ENCODE measurements around the gene AMN1.
A peak's percentile ranks its signal among the peaks of the same experiment; 100 is the strongest.
"Not testable (repeated sequence)": the region's sequence is repeated elsewhere in the genome, so short reads cannot be mapped to it uniquely, and the experiment has no call there.

AMN1 gene

DNA sequence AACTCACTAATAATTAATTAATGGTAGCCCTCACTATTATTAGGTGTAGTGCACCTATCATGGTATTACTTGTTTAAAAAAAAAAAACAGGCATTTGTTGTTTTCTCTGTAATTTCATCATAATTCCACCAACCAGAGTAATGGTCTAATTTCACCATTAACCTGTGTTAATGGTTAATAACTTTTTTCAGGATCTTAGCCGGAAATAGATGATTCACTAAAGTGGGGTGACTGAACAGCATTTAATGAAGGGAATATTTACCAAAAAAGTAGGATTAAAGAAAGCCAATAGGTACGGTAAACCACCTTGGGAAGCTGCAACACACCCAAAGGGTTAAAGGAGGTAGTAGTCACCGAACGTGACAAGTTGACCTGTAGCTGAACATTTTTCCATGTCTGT is 56.3 kb downstream of the AMN1 start:
- DNase-seq, result no peak

DNA sequence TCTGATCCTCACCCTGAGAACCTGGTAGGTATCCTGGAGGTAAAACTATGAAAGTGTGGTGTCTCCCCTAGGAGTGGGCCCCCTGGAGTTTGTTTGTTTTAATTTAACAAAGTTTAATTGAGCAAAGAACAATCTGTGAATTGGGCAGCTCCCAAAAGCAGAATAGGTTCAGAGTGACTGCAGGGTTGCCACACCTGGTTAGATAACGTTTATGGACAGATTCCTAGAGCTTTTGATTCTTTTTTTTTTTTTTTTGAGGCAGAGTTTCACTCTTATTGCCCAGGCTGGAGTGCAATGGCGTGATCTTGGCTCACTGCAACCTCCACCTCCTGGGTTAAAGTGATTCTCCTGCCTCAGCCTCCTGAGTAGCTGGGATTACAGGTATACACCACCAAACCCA is 59.2 kb downstream of the AMN1 start:
- DNase-seq, result not testable (repeated sequence)

DNA sequence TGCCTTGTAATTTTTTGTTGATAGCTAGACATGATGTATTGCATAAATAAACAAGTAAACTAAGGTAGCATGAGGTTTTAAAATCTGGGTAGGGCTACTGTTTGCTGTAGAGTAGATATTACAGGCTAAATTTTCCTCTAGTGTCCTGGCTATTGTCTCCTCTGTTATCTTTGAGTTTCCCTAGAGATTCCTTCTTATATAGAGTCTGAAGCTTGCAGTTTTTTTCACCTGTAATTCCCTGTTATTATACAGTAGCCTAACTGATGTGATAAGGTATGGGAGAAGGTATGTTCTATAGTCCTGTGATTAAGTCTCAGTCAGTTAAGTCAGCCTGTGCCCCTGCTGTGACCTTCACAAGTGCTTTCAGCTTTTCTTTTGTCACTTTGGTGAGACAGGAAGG is 59.8 kb downstream of the AMN1 start:
- no peak for DNase-seq

DNA sequence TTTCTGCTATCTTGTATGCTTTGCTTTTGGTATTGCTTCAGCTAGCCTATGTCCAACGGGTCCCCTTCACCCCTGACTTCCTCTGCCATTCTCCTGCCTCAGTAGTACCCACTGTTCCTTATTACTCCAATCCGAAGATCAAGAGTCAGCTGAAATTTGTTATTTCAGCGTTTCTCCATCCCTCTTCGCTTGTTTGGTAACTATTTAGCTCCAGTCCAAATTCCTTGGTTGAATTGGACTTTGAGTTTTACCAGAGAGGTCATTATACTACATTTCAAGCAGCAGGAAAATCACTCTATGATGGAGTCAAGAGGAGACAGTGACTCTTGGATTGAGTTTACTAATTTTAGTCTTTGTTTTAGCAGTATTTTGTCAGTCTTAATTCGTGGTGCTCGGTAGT is 64.8 kb downstream of the AMN1 start:
- no peak for DNase-seq

DNA sequence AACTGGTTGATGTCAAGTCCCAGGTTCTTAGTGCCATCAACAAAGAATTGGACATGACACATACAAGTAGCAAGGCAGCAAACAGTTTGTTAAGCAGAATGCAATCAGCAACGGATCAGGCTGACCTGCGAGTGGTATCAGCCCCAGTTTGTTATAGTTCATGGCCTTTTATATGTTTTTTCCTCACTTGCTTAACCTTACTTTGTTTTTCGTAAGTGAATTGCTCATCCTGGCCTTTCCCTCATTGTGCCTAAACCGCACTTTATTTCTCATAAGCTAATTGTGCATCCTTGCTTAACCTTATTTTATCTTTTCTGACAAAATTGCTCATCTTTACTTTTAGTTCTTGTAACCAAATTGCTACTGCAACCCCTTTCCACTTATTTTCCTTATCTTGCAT is 65.2 kb downstream of the AMN1 start:
- no peak for DNase-seq

DNA sequence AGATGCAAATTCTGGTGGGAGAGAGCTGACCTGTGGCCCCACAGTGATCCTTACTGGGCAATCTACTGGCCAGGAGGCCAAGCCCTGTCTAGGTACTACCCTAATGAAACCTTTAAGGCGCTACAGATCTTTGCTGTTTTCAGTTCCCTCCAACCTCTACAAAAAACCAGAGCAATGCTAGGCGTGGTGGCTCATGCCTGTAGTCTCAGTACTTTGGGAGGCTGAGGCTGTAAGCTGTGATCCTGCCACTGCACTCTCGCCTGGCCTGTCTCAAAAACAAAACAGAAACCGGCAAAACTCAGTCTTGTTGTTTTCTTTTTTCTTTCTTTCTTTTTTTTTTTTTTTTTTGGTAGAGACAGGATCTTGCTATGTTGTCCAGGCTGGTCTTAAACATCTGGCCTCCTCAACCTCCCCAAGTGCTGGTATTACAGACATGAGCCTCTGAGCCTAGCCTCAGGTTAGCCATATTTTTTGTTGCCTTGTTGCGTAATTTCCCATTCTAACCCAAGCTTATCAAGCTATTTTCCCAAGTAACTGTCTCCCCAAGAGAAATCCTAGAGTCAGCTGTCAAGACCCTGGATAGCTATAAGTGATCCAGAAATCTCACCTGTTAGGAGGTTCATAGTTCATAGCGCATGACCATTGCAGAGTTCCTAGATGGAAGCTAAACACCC is 66.5 kb downstream of the AMN1 start:
- DNase-seq, result no peak

DNA sequence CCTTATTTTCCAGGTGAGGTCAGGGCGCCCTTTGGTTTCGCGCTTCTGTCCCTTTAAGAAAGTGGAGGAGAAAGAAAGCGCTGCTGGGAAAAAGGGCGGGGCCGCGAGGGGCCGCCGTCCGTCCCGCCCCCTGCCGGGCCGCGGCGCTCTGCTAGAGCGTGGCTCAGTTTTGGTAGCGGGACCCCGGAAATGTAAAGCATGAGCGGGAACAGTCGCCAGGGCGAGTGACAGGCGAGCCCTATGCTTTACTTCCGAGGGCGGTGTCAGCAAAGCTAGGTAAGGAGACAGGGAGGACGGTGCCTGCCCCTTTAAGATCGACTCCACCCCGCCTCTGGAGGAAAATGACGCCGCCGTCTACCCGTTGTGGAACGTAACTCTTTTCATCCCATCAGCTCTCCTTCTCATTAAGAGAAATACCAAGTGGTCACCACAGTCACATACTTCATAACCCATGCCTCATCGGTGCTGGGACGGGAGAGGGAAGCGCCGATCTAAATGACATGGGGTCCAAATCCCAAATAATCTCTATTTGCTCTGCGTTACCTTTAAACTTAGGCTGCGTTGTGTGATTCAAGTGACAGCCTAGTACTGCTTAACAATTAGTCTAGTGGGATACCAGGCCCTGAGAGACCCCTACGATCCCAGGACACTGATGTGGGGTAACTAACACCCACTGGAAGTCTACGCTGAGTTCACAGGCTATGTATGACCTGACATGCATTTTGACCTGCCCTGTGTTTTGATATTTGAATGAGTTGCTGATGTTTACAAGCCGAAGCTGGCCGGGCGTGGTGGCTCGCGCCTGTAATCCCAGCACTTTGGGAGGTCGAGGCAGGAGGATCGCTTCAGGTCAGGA is 69.5 kb downstream of the AMN1 start, which contains the start of gene ETFBKMT:
TSS of gene ETFBKMT (plus strand) at position 602 of the 856 bp plus-strand sequence. CDS start 2,266 bp downstream, outside the sequence.
- peak; percentile 91 to 97 (median 94) for DNase-seq

DNA sequence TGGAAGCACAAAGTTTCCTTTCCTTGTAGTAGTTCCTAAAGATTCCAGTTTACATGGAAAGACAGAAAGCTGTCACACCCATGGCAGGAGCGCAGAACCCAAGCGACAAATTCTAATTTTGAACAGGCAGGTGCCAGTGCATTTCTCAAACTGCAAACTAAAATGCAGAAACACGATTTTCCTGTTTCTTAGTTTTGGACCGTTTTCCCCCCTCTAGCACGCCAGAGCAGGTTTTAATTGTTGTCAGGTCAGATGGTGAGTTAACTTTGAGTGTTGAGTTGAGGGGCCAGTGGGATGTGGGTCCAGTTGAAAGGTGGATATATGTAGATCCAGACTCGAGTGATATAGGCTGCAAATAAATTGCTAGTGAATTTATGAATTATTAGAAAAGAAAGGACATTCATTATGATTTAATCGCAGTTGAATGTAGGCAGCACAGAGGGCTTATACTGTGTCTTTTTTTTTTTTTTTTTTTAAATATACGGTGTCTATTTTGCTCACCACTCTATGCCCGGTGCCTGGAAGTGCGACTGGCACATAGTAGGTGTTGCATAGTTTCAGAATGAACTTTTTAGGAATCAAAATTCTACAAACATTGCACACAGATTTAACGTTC is 70.2 kb downstream of the AMN1 start:
- DNase-seq, result peak in 1 of 3 experiments; percentile 49

DNA sequence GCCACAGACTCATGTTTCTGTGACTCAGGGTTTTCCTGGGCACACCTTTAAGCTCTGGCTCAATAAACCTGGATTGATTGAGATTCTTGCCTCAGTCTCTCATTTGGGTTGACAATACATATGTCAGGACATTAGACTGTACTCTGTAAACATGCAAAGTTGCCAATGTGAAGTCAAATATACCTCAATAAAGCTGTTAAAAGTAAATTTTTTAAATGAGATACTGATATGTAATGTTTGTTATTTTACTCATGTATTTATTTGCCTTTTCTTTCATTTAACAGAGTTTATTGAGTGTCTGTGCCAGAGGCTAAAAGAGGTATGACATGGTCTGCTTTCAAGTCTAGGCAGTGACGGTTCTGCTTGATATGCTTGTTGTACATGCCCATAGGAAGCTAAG is 73.0 kb downstream of the AMN1 start:
- no peak for DNase-seq

DNA sequence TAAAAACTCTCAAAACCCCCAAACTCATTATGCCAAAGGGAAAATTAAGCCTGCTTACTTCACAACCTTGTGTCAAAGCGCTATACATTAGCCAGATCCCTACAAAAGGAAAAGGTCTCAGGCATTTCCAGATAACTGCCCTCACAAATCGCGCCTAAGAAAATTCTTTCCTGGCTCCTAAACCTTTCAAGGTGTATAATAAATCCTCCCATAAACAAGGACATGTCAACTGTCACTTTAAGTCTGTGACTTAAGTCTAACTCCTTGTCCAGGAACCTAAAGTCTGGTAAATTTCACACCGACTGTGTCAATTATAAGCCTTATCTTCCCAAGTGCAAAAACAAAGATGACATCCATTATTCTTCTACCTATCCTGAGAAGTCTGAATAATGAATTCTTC is 73.6 kb downstream of the AMN1 start:
- DNase-seq, result no peak

DNA sequence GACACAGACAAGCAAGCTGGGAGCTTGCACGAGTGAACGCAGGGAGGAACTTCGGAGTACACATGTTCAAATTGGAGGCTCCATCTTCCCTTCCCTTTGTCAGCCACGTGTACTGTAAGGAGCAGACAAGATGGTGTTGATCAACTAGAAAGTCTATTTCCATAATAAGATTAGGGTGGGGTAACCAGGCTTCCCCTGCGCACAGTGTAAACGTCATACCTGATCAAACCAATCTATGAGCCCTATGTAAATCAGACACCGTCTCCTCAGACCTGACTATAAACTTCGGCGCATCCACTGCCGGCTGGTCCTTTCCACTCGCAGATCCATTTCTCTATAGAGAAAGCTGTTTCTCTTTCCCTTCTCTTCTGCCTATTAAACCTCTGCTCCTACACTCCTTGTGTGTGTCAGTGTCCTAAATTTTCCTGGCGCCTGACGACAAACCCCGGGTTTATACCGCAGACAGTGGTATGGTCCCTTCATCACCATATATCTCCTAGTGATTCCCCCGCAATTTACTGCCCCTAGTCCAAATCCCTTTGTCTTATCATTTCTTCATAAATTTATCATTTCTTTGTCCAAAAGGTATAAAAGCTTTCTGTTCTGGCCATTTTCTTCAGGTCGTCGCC is 76.8 kb downstream of the AMN1 start:
- no peak for DNase-seq

DNA sequence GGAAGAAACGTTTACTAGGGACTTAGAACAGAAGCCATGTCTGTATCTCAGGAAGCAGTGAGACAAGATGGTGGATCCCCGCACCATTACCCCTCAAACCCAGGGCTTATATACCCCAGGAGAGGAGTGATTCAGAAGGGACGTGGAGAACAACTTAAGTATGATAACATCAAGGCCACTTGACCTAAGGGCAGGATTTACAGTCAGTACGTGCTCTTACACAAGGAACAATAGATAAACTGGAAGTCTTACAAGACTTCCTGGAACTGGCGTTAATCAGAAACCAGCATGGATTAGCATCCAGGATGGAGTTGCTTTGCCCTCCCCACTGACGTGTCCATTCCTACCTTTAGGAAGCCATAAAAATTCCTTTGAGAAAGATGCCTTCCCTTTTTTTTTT is 77.9 kb downstream of the AMN1 start:
- DNase-seq, result no peak

DNA sequence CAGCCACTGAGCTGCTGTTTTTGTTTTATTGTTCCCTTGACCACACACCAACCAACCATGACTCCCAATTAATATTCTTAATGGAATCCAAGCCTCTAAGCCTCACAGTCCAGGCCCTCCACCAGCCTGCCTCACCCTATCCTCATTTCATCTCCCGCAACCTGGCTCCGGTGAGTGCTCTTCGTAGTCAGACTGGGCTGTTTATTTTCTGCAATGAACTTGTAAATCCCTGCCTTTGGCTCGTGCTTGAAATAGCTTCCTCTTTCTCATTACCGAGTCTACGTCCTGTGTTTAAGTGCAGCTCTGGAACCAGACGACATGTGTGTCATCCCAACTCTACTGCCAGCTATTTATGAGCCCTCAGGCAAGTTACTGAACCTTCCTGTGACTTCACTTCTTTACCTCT is 81.7 kb downstream of the AMN1 start:
- DNase-seq, result peak in 2 of 3 experiments; percentile 21 to 38

DNA sequence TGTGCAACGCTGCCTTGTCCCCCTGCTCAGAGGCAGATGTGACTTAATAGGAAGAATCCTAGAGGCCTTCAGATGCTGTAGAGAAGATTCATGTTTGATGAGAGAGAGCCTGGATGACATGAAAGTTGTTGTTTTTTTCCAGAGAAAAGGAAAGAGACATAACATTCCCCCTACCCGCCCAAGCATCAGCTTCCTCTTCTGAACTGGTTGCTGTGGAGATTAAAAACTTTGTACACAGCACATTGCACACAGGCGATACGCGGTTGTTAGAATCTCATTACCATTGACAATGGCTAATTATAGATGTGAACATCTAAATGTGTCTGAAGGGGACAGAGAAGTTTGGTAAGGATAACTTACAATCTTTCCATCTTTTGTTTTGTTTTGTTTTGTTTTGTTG is 82.9 kb downstream of the AMN1 start:
- peak in 2 of 3 experiments; percentile 10 to 19 for DNase-seq

DNA sequence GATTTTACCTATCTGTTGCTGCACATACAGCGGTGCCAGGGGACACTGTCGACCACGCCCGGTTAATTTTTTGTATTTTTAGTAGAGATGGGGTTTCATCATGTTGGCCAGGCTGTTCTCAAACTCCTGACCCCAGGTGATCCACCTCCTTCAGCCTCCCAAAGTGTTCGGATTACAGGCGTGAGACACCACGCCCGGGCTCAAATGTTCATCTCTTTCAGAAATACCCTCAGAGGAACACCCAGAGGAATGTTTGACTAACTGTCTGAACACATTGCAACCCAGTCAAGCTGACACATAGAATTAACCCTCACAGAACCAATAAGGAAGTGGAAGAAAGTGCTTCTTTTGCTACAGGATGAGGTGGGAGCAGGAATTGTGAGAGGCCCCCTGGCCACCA is 84.3 kb downstream of the AMN1 start:
- no peak for DNase-seq

DNA sequence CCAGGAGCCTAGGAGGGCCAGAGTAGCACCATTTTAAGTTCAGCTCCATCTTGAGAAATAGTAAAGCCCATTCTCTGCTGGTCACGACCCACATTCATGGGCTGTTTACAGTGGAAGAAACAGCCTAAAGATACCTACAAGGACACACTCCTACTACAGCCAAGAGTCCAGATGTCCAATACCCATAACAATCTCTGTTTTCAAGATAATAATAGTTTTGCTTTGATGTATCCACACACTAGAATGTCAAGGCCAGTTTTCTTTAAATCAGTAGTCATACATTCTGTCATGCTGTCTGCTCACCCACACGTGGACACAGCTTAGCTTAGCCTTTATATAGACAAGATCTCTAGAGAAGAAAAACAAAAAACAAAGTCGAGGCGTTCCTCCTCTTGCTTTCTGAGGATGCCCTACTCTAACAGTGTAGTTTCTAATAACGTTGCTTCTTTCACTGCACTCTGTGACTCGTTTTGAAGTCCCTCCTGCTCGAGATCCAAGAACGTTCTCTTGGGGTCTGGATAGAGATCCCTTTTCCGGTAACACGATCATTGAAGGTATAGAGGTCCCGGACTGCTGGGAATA is 87.2 kb downstream of the AMN1 start:
- no peak for DNase-seq

DNA sequence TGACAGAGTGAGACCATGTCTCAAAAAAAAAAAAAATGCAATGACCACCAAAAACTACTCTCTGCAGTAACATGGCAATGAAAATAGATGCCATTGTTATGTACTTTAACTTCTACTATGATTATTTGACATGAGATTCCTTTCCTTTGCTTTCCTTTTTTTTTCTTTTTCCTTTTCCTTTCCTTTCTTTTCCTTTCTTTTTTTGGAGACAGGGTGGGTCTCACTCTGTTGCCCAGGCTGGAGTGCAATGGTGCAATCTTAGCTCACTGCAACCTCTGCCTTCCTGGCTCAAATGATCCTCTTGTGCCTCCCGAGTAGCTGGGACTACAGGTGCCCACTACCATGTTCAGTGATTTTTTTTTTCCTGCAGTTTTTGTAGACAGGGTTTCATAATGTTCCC is 94.2 kb downstream of the AMN1 start:
- no peak for DNase-seq

DNA sequence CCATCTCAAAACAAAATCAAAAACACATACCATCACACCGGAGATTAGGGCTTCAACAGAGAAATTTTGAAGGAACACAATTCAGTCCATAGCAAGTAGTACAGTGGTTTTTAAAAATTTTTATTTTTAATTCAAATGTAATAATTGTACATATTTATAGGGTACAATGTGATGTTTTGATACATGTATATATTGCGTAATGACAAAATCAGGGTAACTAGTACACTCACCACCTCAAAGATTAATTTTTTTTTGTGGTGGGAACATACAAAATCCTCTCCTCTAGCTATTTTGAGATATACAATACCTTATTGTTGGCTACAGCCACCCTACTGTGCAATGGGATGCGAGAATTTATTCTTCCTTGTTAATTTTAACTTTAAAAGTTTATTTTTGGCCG is 95.4 kb downstream of the AMN1 start:
- no peak for DNase-seq

DNA sequence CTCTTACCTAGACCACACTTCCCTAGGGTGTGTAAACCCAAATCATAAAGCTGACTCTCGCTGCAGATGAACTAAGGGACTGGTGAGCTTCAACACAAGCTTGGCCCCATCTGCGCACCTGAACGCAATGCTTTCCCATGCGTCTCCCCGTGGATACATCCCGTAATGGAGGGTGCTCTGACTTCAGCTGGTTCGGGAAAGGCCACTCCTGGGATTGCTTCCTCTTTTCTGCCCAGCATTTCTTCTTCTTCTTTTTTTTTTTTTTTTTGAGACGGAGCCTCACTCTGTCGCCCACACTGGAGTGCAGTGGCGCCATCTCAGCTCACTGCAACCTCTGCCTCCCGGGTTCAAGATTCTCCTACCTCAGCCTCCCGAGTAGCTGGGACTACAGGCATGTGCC is 97.0 kb downstream of the AMN1 start:
- no peak for DNase-seq

DNA sequence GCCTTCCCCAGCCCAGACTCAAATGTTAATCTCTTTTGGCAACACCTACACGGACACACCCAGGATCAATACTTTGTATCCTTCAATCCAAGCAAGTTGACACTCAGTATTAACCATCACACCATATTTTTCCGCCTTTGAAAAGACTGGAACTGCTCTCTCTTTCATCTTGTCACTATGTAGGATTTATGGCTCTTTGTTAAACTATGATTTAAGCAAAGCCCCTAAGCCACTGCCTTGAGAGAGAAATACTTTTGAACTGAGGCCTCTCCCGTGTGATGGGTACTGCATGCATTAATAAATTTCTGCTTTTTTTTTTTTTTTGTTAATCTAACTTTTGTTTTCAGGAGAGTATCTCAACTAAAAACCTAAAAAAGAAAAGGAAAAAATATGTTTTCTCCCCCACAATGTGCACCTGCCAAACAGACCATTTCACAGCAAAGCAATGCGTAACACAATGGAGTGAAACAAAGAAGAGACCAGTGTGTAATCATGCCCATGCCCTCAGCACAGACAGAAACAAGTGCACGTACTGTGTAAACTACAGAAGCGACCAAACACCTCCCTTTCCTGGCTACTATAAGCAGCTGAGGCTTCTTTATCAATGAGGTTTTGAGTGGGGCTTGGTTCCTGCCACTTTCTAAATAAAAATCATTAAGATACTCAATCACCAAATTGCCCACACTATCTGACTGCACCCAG is 97.6 kb downstream of the AMN1 start:
- DNase-seq, result no peak

DNA sequence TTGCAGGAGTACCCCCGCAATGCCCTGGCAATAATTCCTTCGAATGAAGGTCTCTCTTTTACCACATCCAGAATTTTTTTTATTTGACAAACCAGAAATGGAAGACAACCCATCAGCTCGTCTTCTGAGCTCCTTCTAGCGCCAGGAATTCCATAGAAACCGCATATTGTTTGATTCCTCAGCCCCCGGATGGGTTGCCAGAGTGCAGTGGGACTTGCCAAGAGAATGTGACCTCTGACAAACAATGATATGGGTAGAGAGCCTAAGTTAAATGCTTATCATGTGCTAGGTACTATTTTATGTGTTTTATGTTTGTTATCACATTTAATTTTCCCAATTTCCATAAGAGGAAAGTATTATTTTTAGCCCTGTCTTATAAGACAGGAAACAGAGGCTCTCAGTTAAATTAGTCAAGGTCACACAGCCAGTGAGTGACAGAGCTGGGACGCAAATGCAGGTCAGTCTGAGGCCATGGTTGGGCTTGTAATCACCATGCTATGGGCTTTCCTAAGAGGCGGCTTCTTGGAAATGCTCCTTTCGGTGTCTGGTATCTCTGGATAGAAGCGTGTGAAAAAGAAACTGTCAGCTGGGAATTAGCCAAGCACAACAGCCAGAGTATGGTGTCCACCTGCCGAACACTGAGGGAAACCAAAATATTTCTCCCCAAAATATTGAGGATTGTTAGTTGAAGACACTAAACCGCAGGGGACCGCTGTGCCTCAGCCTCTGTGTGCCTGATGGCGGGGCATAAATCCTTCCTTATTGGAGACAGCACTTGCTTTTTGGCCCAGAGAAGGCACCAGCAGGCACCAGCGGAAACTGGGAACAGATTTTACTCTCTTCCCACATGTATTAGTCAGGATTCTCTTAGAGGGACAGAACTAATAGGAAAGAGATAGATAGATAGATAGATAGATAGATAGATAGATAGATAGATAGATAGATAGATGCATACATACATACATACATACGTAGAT is 98.8 kb downstream of the AMN1 start:
- DNase-seq, result no peak

Measured in NCI-H1417 (cell line).